GM23248 (cell line): Measurements from ENCODE around the gene RPL5. TPM values are rescaled to one million over a fixed set of nuclear protein-coding genes. Genes with fewer than 3 reads are reported as not detected.
A peak's percentile ranks its signal among the peaks of the same experiment; 100 is the strongest.

Source experiments
- DNase-seq: peaks from one replicate; pipeline ENCODE4 v3.0.0-alpha.2; 2015
- H2AFZ ChIP-seq: fragments of 200-600 bp; sonication (generic); 2 replicates; pipeline ENCODE4 v1.6.1; 2016; ENCODE audit warnings: antibody characterized with exemption
- H3F3A ChIP-seq: fragments of 200-600 bp; sonication (generic); 2 replicates; pipeline ENCODE4 v1.6.1; 2016; ENCODE audit warnings: mild to moderate bottlenecking, antibody characterized with exemption, mixed run types; ENCODE audit not compliant: insufficient read depth
- H3K27ac ChIP-seq: fragments of 200-600 bp; sonication (generic); 2 replicates; pipeline ENCODE4 v1.5.1; 2016; ENCODE audit warnings: mild to moderate bottlenecking
- H3K27me3 ChIP-seq: fragments of 200-600 bp; sonication (generic); replicated peaks from 2 replicates; pipeline ENCODE4 v1.6.1; 2016; ENCODE audit warnings: mild to moderate bottlenecking; ENCODE audit not compliant: insufficient read depth
- H3K36me3 ChIP-seq: fragments of 200-600 bp; sonication (generic); 2 replicates; pipeline ENCODE4 v1.6.1; 2016; ENCODE audit warnings: low read depth, mild to moderate bottlenecking
- H3K4me1 ChIP-seq: fragments of 200-600 bp; sonication (generic); 2 replicates; pipeline ENCODE4 v1.6.1; 2016; ENCODE audit warnings: mild to moderate bottlenecking; ENCODE audit not compliant: insufficient read depth
- H3K4me2 ChIP-seq: fragments of 200-600 bp; sonication (generic); one replicate; pipeline ENCODE4 v1.6.1; 2016; ENCODE audit warnings: mild to moderate bottlenecking; ENCODE audit not compliant: unreplicated experiment
- H3K4me3 ChIP-seq: fragments of 200-600 bp; sonication (generic); 2 replicates; pipeline ENCODE4 v1.5.1; 2016; ENCODE audit warnings: mild to moderate bottlenecking
- H3K79me2 ChIP-seq: fragments of 200-600 bp; sonication (generic); 2 replicates; pipeline ENCODE4 v1.6.1; 2016; ENCODE audit warnings: mild to moderate bottlenecking; ENCODE audit not compliant: insufficient read depth
- H3K9ac ChIP-seq: fragments of 200-600 bp; sonication (generic); 2 replicates; pipeline ENCODE4 v1.6.1; 2016; ENCODE audit warnings: mild to moderate bottlenecking
- H3K9me2 ChIP-seq: fragments of 200-600 bp; sonication (generic); 2 replicates; pipeline ENCODE4 v1.6.1; 2016; ENCODE audit warnings: mixed run types, mild to moderate bottlenecking, moderate library complexity; ENCODE audit not compliant: insufficient read depth
- H3K9me3 ChIP-seq: fragments of 200-600 bp; sonication (generic); one replicate; pipeline ENCODE4 v1.6.1; 2017; ENCODE audit warnings: low read depth
- H4K20me1 ChIP-seq: fragments of 200-600 bp; sonication (generic); 2 replicates; pipeline ENCODE4 v1.6.0; 2016; ENCODE audit not compliant: insufficient read depth
- EZH2 ChIP-seq: fragments of 200-600 bp; sonication (generic); IDR thresholded peaks from 2 replicates; pipeline ENCODE4 v1.6.1; 2018; ENCODE audit warnings: antibody characterized with exemption, mild to moderate bottlenecking; ENCODE audit not compliant: insufficient read depth, poor library complexity, severe bottlenecking
- EZH2phosphoT487 ChIP-seq: fragments of 200-600 bp; sonication (generic); IDR thresholded peaks from 2 replicates; pipeline ENCODE4 v1.6.1; 2018; ENCODE audit warnings: antibody characterized with exemption, moderate library complexity, mild to moderate bottlenecking, low read depth; ENCODE audit not compliant: insufficient read depth
- WGBS, 2 experiments: methylation state at CpG; one replicate each; pipeline ENCODE4 v1.1.6; 2015 to 2017; ENCODE audit warnings: low lambda C conversion rate in 2 of 2, low coverage in 1 of 2; ENCODE audit errors: missing lambda C conversion rate in 2 of 2; 5-methylcytosine and 5-hydroxymethylcytosine counted together
- in situ Hi-C: fragments of 300-500 bp; cut with MboI; formaldehyde crosslinking; loops from 2 replicates; pipeline ENCODE4 v1.15.0; 2020
- polyA plus RNA-seq: library from polyadenylated mRNA; unstranded; fragments of >200 nt; fragmentation: Nextera tagmentation; extraction: Ambion mirVana; gene quantifications from 2 replicates; pipeline ENCODE4 v1.2.1, GENCODE V29; 2016
- total RNA-seq: library from RNA; depleted of rRNA; stranded (reverse); fragments of >200 nt; shearing (Covaris generic); gene quantifications from 2 replicates; pipeline ENCODE4 v1.2.3, GENCODE V29; 2014

Gene RPL5
- total and polyA plus RNA-seq, 2 experiments from 2014 or later, result 750 to 1,075 TPM

DNA sequence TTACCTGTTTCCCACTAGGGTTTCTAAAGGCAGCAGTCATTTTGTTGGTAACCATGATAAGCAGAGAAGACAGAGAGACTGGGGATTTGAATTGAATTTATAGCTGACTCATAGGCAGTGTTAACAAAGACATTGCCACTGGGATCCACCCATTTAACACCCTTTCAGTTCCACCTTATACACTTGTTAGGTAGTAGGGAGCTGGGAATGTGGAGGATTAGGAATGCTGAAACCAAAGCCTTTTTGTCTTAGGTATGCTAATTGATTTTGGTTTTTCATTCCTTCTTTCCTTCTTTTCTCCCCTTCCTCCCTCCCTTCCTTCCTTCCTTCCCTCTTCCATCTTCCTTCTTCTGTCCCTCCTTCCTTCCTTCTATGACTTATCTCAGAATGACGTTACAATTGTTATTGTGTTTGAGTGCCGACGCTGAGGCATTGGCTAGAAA, 39.5 kb upstream of the RPL5 start:
- Histone ChIP-seq H3K9ac (no peak overlapping the region), H3K9me3 (no peaks in the 10 kb centered on the region), H3K4me3 (no peak overlapping the region), H3K4me1 (0 out of 2 replicates have a peak, but pooled peaks cover 8% of the 10 kb centered on the region), H2AFZ (no peak overlapping the region; the same call in 1 of the 2 replicates), H3F3A (peaks cover 2% of the 10 kb centered on the region), H3K27me3 (no peaks in the 10 kb centered on the region), H3K27ac (no peak overlapping the region), H4K20me1 (no peaks in the 10 kb centered on the region), H3K9me2 (no peaks in the 10 kb centered on the region), H3K79me2 (no peaks in the 10 kb centered on the region), H3K4me2 (no peak overlapping the region), H3K36me3 (no peaks in the 10 kb centered on the region)
- TF ChIP-seq EZH2phosphoT487 (no peak), EZH2 (no peak)
- in situ Hi-C loops, result no loop called here
- DNase-seq, result peak; percentile 16
- 70 to 83% methylated on average over 3 of the region's 3 CpGs for WGBS, 2 experiments

DNA sequence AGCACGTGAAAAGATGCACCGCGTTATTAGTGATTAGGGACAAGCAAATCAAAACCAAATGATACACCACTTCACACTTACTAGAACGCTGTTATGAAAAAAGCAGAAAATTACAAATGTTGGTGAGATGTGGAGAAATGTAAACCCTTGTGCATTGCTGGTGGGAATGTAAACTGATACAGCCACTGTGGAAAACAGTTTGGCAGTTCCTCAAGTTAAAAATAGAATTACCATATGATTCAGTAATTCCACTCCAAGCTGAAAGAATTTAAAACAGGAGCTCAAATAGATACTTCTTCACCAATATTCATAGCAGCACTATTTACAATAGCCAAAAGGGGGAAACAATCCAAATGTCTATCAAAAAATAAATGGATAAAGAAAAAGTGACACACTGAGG, 36.7 kb upstream of the RPL5 start:
- peak; percentile 71 for DNase-seq
- Histone ChIP-seq H3K27me3 (no peaks in the 10 kb centered on the region), H3K9ac (no peak overlapping the region), H3K4me3 (no peak overlapping the region), H3K27ac (no peak overlapping the region), H3F3A (peaks cover 8% of the 10 kb centered on the region), H2AFZ (no peak overlapping the region), H3K4me1 (0 out of 2 replicates have a peak, but pooled peaks cover 11% of the 10 kb centered on the region), H3K36me3 (no peaks in the 10 kb centered on the region), H4K20me1 (no peaks in the 10 kb centered on the region), H3K9me2 (no peaks in the 10 kb centered on the region), H3K4me2 (peak overlapping the region; percentile 12), H3K79me2 (no peaks in the 10 kb centered on the region), H3K9me3 (no peaks in the 10 kb centered on the region)
- in situ Hi-C loops, result no loop called here
- WGBS, 2 experiments, result 58 to 66% methylated on average over 4 of the region's 4 CpGs
- TF ChIP-seq EZH2, result no peak
- no peak for TF ChIP-seq EZH2phosphoT487

DNA sequence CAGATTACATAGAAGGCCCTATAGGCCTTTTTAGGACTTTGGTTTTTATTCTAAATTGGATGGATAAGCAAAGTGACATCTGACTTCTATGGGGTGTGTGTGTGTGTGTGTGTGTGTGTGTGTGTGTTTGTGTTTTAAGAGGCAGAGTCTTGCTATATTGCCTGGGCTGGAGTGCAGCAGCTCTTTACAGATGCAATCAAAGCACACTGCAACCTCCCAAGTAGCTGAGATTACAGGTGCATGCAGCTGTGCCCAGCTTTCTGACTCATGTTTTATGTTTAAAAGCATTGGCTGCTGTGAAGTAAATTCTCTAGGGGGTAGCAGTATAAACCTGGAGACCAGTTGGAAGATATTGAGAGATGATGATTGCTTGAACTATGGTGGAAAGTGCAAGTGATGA, 34.5 kb upstream of the RPL5 start:
- Histone ChIP-seq H3K36me3 (no peaks in the 10 kb centered on the region), H3K9me2 (no peaks in the 10 kb centered on the region), H3K27me3 (no peaks in the 10 kb centered on the region), H3K79me2 (no peaks in the 10 kb centered on the region), H3K27ac (peak overlapping the region; percentile 56; the same call in 1 of the 2 replicates), H2AFZ (no peak overlapping the region), H3K4me3 (no peak overlapping the region), H3K9me3 (no peaks in the 10 kb centered on the region), H3K4me1 (0 out of 2 replicates have a peak, but pooled peaks cover 11% of the 10 kb centered on the region), H3K9ac (no peak overlapping the region), H4K20me1 (no peaks in the 10 kb centered on the region), H3K4me2 (no peak overlapping the region), H3F3A (peaks cover 11% of the 10 kb centered on the region)
- TF ChIP-seq EZH2 (no peak), EZH2phosphoT487 (no peak)
- DNase-seq, result no peak
- in situ Hi-C loops, result no loop called here

DNA sequence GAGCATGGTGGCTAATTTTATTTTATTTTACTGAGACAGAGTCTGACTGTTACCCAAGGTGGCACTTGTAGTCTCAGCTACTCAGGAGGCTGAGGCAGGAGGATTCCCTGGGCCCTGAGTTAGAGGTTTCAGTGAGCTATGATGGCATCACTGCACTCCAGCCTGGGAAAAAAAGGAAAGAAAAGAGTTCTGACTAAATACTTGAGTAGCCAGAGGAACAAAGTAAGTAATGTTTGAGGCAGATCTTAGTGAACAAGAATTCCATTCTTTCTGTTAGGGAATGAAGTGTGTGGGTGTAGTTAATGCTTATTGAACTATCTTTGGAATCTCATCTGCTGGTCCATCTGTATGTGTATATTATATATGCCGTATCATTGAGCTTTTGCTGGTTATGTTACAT, 33.9 kb upstream of the RPL5 start:
- Histone ChIP-seq H3K4me1 (0 out of 2 replicates have a peak, but pooled peaks cover 11% of the 10 kb centered on the region), H3K4me2 (no peak overlapping the region), H3K9ac (no peak overlapping the region), H4K20me1 (no peaks in the 10 kb centered on the region), H3K36me3 (no peaks in the 10 kb centered on the region), H3K9me2 (no peaks in the 10 kb centered on the region), H3K27me3 (no peaks in the 10 kb centered on the region), H3K4me3 (no peak overlapping the region), H3K27ac (peak overlapping the region; percentile 56), H3K9me3 (no peaks in the 10 kb centered on the region), H3F3A (peaks cover 11% of the 10 kb centered on the region), H2AFZ (no peak overlapping the region), H3K79me2 (no peaks in the 10 kb centered on the region)
- in situ Hi-C loops, result no loop called here
- DNase-seq, result peak; percentile 72
- no peak for TF ChIP-seq EZH2
- TF ChIP-seq EZH2phosphoT487, result no peak
- 42 to 65% methylated on average over 1 of the region's 1 CpG for WGBS, 2 experiments
